ENCODE results near the gene EIF2S3B.

DNA sequence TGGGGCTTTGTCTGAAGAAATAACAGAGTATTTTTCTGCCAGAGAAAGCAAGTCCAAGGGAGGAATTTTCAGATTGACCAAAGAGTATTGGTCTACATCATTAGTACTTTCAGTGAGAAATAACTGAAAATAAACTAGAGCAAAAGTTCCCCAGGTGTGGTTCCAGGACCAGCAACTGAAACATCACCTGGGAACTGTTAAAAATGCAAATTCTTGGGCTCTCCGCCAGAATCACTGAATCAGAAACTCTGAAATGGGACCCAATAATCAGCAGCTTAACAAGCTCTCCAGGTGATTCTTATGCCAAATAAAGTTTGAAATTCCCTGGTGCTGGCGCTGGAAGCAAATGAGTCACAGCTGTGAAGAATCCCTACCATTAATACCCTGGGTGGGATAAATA is 52.1 kb downstream of the EIF2S3B start:
- TF ChIP-seq, protein P1, sequence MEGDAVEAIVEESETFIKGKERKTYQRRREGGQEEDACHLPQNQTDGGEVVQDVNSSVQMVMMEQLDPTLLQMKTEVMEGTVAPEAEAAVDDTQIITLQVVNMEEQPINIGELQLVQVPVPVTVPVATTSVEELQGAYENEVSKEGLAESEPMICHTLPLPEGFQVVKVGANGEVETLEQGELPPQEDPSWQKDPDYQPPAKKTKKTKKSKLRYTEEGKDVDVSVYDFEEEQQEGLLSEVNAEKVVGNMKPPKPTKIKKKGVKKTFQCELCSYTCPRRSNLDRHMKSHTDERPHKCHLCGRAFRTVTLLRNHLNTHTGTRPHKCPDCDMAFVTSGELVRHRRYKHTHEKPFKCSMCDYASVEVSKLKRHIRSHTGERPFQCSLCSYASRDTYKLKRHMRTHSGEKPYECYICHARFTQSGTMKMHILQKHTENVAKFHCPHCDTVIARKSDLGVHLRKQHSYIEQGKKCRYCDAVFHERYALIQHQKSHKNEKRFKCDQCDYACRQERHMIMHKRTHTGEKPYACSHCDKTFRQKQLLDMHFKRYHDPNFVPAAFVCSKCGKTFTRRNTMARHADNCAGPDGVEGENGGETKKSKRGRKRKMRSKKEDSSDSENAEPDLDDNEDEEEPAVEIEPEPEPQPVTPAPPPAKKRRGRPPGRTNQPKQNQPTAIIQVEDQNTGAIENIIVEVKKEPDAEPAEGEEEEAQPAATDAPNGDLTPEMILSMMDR (IDR thresholded peaks at IDR 0.05; ENCODE audit: poor library complexity), result no peak
- no peak for TF ChIP-seq EZH2phosphoT487 (IDR thresholded peaks at IDR 0.05; ENCODE audit: low read depth, severe bottlenecking, unreplicated experiment)

Measured in hepatocyte (in vitro differentiated cells).